D341Med (cell line): ENCODE measurements around the gene RAPGEF1.
A peak's percentile ranks its signal among the peaks of the same experiment; 100 is the strongest.

Experiments used
- DNase-seq: peaks from one replicate; pipeline ENCODE4 v3.0.0; 2012; ENCODE audit warnings: low spot score

Gene RAPGEF1

GRCh38 chr9:131587331-131587730 lies 152.5 kb downstream of the RAPGEF1 start:
- DNase-seq: no peak

GRCh38 chr9:131585375-131585774 lies 154.5 kb downstream of the RAPGEF1 start:
- no peak for DNase-seq

- DNase-seq: no peak
Observed at GRCh38 chr9:131584858-131585257, 155.0 kb downstream of the RAPGEF1 start.

DNA sequence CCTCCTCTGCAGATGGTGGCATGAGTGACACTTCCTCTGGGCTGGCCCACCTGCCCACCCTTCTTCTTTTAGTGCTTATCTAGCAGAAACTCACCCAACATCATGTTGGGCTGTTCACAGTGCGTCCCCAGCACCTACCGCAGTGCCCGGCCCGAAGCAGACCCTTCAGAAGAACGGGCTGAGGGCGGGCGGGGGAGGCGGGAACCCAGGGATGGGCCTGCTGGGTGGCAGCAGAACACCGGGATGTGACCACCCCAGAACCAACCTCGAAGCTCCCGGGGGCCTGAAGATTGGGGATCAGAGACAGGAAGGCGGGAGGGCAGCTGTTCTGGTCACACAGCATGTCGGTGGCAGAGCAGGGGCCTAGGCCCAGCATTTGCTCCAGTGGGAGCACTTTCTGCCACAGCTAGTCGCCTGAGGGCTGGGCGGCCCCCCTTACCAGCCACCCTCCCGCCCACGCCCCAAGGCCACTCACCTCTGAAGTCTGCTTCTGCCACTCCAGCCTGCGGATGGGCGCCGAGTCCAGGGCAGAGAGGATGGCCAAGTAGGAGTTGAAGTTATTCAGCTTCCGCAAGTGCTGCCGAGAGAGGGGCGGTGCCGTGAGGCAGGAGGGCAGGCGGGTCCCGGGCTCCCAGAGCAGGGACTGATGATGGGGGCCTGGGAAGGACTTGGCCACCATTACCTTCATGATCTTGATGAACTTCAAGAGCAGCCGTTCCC lies 155.9 kb downstream of the RAPGEF1 start:
- no peak for DNase-seq

- DNase-seq: no peak
Observed at GRCh38 chr9:131583337-131583645, 156.6 kb downstream of the RAPGEF1 start.

GRCh38 chr9:131582466-131583336 lies 157.2 kb downstream of the RAPGEF1 start:
- DNase-seq: no peak

DNA sequence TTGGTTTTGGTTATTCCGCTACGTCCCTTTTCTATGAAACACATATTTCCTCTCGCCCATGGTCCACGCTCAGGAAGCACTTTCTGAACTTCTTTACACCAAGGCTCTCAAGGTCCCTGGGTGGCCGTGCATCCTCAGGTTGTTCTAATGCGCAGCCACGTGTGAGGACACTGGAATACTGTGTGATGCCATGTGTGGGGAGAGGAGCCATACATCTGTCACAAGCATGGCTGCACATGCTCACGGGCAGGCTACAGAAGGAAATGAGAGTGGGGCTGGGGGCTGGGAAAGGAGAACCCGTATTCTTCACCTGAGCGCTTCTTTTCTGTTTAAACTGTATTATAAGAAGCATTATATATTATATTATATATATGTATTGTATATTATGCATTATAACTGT lies 157.8 kb downstream of the RAPGEF1 start:
- DNase-seq: no peak

- no peak for DNase-seq
Observed at GRCh38 chr9:131580358-131580757, 159.5 kb downstream of the RAPGEF1 start.

DNA sequence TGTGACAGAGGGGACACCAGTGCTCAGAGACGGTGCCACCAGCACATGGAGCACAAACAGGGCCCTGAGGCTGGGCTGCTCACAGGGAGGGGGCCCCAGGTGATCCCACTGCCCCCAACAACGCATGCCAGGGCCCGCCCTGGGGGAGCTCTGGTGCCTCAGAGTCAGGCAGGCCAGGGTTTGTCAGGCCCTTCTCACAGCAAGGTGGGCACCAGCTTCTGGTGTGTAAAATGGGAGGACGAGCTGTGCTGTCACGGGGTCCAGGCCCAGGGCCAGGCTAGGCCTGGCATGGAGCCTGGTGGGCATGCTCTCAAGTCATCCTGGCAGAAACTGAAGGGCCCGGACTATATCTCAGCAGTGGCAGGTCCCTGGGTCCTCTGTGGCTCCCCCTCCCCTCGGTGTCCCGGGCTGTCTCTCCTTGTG lies 160.1 kb downstream of the RAPGEF1 start:
- DNase-seq: no peak

DNA sequence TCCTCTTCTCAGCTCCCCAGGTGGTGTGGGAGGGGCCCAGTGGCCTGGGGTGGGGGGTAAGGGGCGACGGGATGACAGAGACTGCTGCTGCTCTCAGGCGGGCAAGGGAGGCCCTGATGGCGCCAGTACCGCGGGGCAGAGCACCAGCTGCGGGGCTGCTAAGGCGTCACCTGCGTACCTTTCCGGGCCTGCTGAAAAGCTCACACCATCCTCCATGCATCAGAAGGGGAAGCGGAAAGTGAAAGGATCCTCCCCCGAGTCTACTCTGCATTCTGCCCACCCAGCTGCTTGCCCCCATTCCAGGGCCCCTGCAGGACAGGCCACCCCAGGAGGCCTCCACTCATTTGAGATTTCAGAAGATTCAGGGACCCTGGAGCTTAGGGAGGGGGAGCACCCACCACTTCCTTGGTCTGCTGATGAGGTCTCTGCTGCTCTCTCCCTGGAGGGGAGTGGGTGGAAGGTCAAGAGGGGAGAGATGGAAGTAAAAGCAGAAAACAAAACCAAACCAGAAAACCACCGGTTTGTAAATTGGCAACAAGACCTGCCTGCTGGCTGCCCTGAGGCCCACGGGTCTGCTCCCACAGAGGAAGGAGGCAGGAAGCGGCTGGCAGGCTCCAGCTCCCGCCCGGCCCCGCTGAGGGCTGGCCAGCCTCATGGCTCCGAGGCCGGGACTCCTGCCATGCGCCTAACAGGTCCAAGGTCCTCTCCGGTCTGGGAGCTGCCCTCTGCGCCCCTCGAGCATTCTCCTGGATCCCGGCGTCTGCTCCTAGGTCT lies 161.0 kb downstream of the RAPGEF1 start:
- no peak for DNase-seq

DNA sequence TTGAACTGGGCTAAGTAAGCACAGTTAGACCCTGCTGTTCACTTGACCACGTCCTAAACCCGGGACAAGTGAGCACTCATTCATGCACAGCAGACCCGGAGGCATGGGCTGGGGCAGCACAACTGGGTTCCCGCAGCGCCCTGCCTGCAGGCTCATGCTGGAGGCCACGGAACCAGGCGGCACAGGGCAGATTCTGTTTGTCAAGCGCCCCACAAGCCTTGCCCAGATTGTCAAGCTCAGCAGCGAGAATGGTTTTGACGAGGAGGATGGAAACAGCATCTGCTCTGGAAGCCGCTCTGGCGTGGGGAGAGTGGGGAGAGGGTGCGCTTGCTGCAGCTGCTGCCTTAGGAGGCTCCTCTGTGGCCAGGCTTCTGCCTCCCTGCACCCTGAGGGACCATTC lies 161.9 kb downstream of the RAPGEF1 start:
- no peak for DNase-seq

GRCh38 chr9:131577005-131578000 lies 162.6 kb downstream of the RAPGEF1 start:
- no peak for DNase-seq

DNA sequence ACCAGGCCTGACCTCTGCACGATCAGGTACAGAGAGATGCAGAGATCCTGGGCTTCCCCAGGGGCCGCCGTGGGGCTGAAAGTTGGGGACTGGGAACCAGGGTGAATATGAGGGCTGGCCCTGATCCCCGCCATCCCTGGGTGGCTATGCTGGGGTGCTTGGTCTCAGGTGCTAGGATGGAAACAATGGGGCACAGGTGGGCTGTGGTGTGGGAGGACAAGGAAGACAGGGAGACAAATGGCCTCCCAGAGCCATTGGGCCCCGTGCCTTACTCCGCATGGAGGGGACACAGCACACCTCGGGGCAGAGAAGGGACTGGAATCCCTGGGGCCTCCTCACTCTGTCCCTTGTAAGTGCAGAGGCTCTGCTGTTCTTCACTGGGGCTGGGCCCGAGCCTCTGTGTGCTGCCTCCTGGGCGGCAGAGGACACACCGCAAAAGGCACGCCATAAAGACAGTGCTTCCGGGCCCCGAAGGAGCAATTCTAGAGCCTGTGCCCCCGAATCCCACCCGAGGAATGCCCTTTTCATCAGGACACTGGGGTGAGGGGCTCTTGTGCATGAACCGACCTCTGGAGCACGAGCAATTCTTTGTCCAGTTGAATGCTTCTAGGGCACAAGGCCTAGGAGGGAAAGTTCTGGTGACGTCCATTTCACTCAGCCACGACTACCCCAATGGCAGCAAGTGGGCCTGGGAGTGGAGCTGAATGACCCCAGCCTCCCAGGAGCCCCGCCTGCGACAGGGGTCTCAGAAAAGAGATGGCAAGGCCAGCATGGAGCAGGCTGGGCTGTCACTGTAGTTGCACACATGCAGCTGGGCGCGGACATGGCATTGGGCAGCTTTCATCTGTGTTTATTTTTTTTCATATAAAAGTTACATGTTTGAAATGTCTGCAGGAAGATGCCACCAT lies 163.7 kb downstream of the RAPGEF1 start:
- DNase-seq: no peak

GRCh38 chr9:131574730-131575640 lies 164.9 kb downstream of the RAPGEF1 start:
- DNase-seq: no peak

DNA sequence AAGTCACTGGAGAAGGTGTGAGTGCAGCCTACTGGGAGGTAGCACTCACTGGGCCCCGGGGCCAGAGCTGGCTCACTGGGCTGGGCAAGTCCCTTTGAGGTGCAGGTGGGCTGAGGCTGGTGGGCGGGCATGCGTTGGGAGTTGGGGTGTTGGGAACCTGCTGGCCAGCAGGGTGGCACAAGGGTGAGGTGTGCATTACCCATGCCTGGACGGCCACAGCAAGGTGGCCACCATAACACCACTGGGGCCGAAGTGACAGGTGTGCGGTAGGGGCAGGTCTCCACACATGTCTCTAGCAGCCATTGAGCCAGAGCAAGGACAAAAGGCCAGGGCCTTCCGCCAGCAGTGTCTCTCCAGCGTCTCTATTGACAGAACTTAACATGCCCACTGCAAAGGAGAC lies 172.0 kb downstream of the RAPGEF1 start:
- peak; percentile 22 for DNase-seq

DNA sequence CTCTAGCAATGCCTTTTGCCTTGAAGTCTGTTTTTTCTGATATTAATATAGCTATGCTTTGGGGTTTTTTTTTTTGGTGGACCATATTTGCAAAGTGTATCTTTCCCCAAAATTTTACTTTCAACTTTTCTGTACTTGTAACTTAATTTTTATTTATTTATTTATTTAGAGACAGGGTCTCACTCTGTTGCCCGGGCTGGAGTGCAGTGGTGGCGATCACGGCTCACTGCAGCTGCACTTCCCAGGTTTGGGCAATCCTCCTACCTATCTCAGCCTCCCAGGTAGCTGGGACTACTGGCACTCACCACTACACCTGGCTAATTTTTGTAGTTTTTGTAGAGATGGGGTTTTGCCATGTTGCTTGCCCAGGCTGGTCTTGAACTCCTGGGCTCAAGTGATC lies 173.7 kb downstream of the RAPGEF1 start:
- no peak for DNase-seq

DNA sequence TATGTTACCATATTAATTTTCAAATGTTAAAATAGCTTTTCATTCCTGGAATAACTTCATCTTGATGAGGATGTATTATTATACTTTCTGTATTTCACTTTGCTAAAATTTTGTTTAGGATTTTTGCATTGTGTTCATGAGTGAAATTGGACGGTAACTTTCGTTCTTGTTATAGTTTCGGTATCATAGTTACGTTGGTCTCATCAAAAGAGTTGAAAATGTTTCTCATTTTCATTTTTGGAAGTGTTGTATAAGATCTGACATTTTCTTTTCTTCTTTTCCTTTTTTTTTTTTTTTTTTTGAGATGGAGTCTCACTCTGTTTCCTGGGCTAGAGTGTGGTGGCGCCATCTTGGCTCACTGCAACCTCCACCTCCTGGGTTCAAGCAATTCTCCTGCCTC lies 174.5 kb downstream of the RAPGEF1 start:
- no peak for DNase-seq

- no peak for DNase-seq
Observed at GRCh38 chr9:131562032-131562959, 177.6 kb downstream of the RAPGEF1 start.
